Dermis blood vessel endothelial cell (primary cell): ENCODE measurements around the gene CYLD. TPM values are rescaled to one million over a fixed set of nuclear protein-coding genes. Genes with fewer than 3 reads are reported as not detected.
A peak's percentile ranks its signal among the peaks of the same experiment; 100 is the strongest.

Experiments
- DNase-seq: peaks from one replicate; pipeline ENCODE4 v3.0.0; 2010
- total RNA-seq: library from RNA; depleted of rRNA; stranded (reverse); fragments of >200 nt; gene quantifications from 2 replicates; pipeline ENCODE4 v1.2.3, GENCODE V29; 2014

CYLD gene
- total RNA-seq, 1 donor from 2014 or later, result 59.1 TPM

DNA sequence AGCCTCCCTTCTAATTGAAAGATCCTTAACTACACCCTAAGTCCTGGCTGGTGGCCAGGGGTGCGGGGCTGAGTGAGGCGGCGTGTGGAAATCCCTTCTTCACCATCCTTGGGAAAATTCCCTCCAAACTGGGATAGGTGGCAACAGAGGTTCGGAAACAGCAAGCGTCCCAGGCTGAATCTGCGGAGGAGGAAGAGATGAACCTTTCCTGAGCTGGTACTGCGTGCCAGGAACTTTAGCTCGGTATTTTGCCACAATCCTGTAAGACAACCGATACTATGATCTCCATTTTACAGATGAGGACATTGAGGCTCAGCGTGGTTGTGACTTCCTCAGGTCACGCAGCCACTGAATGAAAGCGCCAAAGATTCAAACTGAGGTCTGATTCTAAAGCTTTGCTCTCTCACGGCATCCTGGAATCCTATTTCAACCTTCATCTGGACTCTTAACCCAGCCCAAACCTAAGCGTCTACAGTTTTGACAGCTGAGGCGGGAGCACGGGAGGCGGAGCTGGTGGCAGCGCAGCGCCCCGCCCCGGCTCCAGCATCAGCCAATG lies 583 bp upstream of the CYLD start:
- DNase-seq, result no peak

DNA sequence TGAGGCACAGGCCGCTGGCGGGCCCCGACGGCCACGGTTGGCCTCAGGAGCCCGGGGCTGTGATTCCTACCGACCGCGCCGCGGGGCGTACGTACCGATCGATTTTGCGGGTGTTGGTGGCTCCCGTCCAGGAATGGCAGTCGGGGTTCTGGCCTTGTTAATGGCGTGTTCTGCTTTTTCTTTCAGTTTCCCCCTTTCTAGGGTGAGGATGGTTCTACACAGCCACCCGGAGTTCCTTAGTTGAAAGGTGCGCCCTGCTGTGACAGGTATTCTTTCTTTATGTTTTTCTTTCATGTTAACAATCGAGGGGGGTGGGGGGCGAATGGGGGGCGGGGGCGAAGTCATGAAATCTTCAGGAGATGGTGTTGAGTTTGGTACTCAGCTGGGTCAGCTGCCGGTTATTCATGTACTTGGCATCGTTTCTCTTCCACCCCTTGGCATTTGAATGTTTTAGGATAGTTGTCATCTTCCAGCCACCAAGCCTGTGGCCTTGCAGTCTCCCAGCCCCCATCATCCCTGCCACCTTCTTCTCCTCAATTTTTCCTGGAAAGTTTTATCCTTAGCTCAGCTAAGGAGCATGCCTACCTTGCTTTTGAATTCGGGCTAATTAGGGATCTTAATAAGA lies 802 bp downstream of the CYLD start:
- peak; percentile 27 for DNase-seq

DNA sequence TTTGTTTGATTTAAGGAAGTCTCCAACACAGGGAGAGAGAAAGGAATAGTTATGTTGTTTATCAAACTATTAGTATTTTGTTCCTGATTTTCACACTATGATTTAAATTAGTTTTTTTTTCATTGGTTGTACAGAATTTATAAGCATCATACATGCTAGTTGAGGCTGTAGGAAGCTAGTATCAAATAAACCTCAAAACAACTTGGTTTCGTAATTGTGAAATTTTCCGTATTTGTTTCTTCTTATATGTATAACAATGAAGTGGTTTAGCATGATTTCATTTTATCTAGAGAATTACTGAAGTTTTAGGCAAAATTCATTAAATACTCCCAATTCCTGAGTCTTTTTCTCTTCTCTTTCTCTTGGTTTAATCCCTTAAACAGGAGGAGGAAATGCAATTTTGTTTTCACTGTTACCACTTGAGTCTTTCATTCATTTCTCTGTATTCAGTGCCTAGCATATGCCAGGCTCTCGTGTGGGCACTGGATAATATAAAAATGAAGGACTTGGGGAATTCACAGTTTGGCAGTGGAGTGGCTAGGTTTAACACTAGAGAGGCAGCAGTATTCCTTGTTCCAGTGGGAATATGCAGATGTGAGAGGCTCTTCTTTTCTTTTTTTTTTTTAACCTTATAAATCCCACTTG lies 1.8 kb downstream of the CYLD start:
- no peak for DNase-seq

DNA sequence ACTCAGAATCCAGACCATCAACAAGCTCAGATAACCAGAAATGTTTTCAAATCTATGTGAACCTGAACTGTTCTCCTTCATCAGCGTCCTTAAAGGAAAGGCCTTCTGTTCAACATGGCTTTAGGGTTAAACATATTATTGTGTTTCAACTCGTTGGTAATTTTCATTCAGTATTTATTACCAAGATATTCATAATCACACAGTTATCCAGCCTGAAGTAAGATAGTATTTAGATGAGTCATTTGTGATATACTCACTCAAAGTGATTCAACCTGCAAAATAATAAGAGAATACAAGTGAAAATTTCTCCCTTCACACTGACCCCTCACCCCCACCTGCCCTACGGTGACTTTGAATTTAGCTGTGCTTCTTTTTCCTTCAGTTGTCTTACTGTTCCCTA lies 3.0 kb downstream of the CYLD start:
- peak; percentile 23 for DNase-seq

DNA sequence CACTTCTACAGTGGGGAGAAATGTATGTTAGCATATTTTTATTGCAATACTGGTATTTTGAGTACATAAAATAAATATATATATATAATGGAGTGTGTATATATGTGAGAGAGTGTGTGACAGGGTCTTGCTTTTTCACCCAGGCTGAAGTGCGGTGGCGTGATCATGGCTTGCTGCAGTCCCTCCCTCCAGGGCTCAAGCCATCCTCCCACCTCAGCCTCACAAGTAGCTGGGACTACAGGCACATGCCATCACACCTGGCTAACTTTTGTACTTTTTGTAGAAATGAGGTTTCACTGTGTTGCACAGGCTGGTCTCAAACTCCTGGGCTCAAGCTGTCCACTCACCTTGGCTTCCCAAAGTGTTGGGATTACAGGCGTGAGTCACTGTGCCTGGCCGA lies 4.1 kb downstream of the CYLD start:
- DNase-seq, result no peak

DNA sequence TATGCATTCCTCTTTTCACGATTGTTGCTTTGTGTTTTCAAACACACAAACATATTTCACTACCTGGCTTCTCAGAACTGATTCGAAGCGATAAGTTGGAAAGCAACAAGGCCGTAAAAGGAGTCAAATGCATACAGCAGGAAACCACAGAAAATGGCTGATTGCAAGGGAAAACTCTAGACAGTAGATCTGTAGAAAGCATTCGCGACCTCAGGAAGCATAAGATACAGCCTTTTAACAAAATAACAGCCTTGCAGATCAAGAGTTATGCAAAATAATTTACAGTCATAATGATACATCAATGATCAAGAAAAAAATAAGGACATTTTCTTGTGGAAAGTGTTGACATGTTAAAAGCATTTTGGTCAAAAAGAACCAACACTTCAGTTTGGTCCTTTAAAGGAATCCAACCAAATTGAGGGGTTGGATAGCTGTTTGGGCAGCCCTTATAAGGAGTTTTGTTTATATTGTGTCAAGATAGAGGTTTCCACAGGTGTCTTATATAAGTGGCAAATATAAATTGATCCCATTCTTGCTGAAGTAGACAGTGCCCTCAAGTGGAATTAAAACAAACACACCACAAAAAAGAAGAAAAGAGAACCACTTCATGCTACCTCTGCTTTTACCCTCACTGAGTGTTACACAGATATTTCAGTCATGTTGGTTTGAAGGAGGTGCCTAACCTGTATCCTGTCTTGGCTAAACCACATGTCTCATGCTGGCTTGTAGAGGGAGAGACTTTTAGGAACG lies 5.5 kb downstream of the CYLD start:
- peak; percentile 52 for DNase-seq

DNA sequence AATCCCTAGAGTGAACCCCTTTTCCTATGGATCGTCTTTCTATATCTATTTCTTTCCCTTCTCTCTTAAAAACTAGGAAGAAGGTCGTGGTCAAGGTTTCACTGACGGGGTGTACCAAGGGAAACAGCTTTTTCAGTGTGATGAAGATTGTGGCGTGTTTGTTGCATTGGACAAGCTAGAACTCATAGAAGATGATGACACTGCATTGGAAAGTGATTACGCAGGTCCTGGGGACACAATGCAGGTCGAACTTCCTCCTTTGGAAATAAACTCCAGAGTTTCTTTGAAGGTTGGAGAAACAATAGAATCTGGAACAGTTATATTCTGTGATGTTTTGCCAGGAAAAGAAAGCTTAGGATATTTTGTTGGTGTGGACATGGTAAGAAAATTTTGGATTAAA lies 9.6 kb downstream of the CYLD start:
- DNase-seq, result peak; percentile 56

DNA sequence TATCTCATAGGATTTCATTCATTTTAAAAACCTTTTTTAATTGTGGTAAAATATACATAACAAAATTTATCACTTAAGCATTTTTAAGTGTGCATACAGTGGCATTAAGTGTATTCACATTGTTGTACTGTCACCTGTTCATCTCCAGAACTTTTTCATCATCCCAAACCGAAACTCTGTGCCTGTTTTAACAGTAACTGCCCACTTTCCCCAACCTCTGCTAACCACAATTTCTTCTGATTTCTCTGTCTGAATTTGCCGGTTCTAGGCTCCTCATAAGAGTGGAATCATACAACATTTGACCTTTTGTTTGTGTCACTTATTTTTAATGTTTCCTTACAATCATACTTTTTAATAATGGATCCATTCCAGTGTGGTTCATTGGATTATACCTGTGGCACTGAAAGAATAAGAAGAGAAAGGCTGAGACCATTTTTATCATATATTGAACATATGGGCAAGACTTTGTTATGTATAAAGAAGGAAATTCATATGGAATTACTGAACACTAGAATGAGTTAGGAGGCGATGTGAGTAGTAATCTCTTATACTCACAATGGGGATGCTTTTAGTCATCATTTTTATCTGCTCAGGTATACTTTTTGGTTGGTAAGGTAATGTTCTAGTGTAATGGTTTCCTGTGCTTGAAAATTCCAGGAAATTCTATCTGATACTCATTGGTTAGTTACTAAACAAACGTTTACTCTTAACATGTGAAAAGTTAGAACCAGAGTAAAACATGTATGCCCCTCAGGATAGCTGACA lies 10.8 kb downstream of the CYLD start:
- no peak for DNase-seq

DNA sequence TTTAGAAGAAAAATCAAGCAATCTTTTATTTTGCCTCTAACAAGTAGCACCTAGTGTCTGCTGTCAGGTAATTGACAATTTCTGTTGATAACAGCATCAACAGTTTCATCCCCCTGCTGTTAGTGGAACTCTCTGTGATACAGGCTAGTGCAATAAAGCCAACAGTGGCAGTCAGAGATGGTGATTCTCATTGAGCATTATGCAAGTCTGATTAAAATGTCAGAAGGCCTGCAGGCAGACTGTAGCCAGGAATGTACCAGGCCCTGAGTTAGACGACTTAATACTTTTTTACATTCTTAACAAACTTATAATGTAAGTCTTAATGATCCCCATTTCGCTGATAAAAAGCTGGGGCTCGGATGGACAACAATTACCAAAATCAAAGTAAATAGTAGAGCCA lies 14.6 kb downstream of the CYLD start:
- no peak for DNase-seq

DNA sequence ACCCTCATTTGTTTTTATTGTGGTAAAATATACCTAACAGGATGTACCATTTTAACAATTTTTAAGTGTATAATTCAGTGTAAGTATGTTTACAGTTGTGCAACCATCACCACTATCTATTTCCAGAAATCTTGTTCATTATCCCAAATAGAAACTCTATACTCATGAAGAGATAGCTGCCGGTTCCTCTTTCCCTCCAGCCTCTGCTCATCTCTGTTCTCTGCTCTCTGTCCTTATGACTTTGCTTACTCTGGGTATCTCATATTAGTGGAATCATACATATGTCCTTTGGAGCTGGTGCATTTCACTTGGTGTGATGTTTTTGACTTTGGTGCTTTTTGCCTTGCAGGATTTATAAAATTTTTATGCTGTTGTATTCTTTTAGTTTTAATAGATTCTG lies 19.4 kb downstream of the CYLD start:
- no peak for DNase-seq

DNA sequence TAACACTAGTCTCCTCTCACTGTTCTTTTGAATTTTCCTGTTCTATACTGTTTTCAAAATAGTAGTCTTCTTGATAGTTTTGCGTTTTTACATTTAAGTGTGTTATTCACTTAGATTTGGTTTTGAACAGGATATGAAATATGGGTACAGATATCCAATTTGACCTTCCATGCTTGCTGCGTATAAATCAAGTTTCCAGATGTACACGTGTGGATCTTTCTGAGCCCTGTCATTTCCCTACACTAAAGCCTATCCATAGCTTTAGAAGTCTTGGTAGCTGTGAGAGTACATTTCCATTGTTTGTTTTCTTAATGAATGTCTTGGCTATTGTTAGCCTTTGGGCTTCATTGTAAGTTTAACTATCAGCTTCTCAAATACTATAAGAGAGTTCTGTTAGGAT lies 20.4 kb downstream of the CYLD start:
- DNase-seq, result peak; percentile 52

DNA sequence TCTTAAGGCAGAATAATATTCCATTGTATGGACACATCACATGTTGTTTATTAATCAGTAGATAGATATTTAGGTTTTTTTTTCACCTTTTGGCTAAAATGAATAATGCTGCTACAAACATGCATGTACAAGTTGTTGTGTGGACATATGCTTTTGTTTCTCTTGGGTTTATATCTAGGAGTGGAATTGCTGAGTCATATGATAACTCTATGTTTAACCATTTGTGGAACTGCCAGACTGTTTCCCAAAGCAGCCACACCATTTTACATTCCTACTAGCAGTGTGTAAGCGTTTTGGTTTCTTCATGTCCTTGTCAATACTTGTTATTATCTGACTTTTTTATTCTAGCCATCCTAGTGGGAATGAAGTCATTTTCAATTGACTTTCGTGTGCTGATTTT lies 21.3 kb downstream of the CYLD start:
- no peak for DNase-seq

DNA sequence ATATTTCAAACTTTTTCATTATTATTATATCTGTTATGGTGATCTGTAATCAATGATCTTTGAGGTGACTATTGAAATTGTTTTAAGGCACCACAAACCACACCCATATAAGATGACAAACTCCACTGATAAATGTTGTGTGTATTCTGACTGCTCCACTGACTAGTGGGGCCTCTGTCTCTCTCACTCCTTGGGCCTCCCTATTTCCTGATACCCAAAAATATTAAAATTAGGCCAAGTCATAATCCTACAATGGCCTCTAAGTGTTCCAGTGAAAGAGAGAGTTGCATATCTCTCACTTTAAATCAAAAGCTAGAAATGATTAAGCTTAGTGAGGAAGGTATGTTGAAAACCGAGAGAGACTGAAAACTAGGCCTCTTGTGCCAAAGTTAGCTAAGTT lies 23.4 kb downstream of the CYLD start:
- DNase-seq, result no peak

DNA sequence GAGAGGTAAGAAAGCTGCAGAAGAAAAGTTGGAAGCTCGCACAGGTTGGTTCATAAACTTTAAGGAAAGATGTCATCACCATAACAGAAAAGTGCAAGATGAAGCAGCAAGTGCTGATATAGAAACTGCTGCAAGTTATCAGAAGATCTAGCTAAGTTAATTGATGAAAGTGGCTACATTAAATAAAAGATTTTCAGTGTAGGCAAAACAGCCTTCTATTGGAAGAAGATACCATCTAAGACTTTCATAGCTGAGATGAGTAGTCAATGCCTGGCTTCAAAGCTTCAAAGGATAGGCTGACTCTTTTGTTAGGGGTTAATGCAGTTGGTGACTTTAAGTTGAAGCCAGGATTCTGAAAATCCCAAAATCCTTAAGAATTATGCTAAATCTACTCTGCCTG lies 24.0 kb downstream of the CYLD start:
- no peak for DNase-seq

DNA sequence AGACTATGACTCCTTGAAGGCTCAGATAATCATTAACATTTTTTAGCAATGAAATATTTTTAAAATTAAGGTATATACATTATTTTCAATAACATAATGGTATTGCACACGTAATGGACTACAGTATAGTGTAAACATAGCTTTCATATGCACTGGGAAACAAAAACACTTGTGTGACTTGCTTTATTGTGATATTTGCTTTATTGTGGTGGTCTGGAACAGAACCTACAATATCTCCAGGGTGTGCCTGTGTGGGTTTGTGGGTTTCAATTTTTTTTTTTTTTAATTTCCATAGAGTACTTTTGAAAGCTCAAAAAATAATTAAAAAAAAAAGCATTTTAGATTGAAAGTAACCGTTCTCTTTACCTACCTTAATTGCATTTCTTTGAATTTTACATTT lies 25.3 kb downstream of the CYLD start:
- DNase-seq, result no peak

DNA sequence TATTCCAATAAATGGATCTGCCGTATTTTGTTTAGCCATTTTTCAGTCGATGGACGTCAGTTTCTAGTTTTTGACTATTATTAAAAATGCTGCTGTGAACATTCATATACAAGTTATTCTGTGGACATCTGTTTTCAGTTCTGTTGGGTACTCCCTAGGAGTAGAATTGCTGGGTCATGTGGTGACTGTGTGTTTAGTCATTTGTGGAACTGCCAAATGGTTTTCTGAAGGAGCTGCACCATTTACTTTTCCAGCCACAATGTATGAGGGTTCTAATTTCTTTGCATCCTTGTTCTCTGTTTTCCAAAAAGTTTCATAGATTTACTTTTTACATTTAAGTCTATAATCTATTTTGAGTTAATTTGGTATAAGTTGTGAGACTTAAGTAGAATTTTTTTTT lies 29.5 kb downstream of the CYLD start:
- DNase-seq, result no peak

DNA sequence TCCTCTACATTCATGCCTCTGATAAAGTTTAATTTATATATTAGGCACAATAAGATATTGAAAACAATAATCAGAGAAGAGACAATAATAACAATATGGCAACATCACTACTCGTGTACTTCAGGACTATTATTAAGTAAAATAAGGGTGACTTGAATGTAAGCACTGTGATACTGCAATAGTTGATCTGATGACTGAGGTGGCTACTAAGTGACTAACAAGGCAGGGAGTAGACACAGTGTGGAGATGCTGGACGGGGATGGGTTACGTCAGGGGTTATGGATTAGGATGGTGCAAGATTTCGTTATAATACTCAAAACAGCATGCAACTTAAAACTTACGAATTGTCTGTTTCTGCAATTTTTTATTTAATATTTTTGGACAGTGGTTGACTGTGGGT lies 32.5 kb downstream of the CYLD start:
- DNase-seq, result no peak

DNA sequence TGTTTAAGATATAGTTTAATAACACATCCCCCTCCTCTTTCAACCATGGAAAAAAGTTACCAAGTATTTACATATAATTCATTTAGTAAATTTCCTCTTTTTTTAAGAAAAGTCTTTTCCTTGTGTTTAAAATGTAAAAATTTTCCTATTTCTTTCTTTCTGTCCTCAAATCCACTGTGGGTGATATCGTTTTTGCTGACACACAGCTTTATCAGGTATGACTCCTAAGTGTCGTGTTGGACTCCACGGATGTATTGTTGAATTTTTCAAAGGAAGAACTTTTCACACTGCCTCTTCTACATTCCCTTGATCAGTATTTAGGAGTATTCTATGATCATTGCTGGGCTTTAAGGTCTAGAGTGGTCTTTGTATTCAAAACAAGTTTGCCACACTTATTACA lies 33.1 kb downstream of the CYLD start:
- DNase-seq, result no peak

DNA sequence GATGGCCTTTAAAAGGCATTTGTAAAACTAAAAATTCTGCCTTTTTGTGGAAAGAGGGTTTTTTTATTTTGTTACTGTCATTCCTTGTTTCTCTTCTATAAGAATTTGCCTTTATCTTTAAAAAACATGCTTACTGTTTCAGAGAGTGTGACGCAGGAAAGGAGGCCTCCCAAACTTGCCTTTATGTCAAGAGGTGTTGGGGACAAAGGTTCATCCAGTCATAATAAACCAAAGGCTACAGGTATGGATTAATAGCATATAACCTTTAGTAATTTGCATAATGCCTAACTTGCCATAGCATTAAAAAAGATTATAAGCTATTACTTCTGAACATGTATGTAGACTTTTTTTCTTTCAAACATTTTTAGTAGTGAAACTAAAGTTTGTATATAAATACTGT lies 34.2 kb downstream of the CYLD start:
- DNase-seq, result no peak

DNA sequence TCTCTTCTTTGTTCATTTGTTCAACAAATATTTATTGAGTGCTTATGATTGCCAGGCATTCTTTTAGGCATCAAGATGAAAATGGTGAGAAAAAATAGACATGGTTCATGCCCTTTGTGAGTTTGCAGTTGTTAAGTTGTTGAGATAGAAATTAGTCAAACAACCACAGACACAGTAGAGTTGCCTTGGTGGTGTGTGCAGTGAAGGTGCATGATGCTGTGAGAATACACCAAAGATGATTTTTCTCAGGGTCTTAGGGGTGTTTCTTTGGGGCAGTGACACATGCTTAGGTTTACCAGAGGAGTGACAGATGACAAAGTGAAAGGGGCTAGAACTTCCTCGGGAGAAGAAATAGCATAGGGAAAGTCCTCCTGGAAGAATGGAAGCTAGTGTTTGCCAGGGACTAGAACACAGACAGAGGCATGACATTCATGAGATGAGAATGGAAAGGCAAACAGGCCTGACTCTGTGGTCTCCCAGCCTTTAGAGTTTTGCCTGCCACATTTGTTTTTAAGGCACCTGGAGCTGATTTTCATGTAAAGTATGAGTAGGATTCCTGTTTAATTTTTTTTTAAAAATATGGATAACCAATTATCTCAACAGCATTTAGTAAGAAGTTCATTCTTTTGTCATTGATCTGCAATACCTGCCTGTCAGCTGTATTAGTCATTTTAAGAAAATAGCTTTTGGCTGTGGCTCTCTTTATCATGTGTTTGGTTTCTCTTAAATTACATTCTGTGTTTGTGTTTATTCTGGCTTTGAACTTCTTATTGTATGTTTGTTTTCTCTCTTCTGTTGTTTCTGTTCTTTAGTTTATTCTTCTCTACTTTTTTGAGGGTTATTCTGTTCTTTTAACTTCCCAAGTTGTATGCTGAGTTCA lies 36.6 kb downstream of the CYLD start:
- no peak for DNase-seq

DNA sequence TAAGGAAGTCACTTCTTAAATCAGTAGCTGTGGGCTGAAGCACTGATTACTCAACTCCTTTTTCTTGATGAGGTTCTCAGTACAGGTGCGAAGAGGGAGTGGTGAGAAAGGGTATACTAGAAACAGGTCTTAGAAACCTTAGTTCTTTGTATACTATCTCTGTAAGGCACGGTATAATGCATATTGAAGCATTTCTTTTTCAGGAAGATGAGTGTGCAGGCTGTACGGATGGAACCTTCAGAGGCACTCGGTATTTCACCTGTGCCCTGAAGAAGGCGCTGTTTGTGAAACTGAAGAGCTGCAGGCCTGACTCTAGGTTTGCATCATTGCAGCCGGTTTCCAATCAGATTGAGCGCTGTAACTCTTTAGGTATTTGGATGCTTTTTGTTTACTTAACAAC lies 39.2 kb downstream of the CYLD start:
- no peak for DNase-seq

DNA sequence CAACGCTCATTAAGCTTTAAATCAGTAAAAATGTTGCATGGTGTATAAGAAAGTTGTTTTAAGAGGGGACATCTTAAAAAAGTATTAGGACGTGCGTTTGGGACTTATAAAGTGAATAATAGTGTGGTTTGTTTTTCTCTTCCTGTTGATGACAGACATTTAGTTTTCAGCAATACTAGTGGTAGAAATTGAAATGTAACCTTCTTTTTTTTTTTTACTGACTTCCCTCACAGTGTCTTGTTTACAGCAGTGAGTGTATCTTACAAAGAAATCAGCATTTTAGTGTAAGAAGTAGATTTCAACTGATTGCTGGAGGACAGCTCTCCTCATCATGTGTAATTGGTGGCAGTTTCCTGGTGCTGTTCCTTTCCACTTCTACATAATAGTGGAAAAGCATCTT lies 39.6 kb downstream of the CYLD start:
- no peak for DNase-seq
